HG02885 (cell line): Measurements from ENCODE around the gene ATXN10.

Experiments
- ATAC-seq: cut with Tn5 transposase; IDR thresholded peaks from one replicate; pipeline ENCODE4 v1.9.1; 2021; ENCODE audit warnings: mild to moderate bottlenecking; ENCODE audit not compliant: unreplicated experiment, poor library complexity

Gene ATXN10

DNA sequence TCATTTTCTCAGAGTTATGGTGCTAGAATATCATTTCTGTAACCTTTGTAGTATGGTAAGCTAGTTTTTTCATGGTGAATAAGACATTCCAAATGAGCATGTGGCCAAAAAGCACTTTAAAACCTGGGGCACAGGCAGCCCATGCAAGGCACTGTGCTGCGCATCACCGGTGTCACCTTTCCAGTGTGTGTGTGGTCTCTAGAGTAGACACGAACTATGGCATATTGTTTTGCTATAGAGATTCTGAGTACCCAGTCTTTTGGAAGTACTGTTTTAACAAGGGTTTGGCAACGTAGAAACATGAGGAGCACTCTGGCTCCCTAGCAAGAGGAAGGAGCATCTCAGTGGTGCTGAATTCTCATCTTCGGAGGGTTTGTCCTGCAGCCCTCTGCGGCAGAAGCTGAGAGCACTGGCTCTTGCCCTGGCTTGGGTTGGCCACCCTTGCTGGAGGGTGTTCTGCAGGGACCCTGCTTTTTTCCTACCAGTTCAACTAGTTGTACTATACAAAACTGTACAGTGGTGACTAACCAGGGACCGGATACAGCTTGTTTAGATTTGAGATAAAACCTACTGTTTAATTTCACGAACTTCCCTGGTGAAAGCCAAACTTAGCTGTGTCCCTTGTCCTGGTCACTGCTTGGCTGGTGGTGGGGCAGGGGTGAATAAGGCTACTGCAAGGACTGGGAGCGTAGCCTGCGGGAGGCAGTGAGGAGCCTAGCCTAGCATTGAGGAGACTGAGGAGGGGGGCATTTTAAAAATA lies 135.7 kb downstream of the ATXN10 start:
- no peak for ATAC-seq

DNA sequence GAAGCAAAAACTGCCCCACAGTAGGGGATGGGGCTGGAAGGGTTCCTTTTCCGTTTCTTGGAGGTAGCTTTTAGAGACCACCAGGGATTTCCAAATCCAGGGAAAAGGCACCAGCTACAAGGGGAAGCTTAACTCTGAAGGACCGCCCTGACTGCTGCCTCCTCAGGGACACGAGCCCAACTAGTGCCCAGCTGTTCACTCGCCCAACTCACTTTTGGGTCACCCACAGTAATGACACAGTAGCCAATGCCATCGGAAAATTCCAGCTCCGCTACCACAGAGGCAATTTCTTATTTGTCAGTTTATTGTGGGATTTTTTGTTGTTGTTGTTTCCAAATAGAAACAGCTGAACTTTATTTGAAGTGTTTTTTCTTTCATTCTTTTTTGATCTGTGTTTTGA lies 141.3 kb downstream of the ATXN10 start:
- ATAC-seq: no peak

DNA sequence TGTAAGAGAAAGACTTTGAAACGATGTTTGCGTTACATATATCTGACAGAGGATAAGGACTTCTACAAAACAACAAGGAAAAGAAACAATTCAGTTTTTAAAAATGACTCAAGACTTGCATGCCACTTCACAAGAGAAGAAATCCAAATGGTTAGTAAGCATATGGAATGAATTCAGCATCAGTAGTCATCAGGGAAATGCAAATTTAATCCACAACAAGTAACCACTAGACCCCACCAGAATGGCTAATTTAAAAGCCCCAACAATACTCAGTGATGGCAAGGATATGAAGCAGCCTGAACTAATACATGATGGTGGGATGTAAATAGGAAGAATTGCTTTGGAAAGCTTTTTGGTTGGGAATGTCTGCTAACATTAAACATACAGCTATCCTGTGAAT lies 142.6 kb downstream of the ATXN10 start:
- ATAC-seq: no peak

DNA sequence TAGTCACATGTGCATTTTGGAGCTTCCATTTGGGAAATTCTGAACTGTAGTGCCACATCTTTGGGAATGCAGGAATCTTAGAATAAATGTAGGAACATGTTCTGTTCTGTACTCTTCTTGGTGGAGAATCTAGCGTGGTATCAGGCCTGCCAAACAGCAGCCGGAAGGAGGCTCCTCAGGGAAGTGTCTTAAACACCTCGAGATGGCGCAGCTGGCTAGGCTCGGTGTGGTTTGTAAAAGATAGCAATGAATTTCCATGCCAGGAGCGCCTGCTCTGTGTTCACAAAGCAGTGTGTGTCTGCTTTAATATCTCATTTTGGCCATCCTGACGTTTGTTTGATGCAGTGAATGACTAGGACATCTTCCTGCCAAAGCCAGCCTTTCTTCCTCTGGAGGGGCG lies 145.1 kb downstream of the ATXN10 start:
- no peak for ATAC-seq

DNA sequence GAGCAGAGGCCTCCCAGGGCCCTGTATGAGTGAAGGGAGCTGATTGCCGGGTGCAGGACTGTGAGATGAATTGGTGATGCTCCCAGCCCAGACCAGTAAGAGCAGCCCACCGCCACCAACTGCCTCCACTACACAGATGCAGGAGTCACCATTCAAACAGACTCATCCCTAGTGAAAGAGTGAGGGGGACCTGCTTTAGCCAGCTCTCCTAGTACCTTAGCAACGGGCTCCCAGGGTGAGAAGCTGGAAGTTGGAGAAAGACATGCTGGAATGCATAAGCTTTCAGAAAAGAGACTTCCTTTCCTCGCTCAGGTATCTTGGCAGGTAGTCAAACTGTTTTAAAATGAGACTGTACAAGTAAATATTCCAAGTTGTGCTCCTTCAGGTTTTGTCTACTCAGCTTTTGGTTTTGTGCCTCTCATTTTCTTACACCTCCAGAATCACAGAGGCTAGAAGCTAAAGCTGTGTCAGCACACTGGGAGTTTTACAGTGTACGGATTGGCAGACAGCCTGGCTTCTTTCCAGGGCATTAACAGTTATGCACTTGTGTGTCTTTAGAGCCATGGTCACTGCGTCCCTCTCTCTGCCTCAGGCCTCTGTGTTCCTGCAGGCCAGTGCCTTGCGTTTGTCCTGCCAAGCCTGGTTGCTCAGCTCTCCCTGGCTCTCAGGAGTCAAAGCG lies 146.2 kb downstream of the ATXN10 start:
- no peak for ATAC-seq

DNA sequence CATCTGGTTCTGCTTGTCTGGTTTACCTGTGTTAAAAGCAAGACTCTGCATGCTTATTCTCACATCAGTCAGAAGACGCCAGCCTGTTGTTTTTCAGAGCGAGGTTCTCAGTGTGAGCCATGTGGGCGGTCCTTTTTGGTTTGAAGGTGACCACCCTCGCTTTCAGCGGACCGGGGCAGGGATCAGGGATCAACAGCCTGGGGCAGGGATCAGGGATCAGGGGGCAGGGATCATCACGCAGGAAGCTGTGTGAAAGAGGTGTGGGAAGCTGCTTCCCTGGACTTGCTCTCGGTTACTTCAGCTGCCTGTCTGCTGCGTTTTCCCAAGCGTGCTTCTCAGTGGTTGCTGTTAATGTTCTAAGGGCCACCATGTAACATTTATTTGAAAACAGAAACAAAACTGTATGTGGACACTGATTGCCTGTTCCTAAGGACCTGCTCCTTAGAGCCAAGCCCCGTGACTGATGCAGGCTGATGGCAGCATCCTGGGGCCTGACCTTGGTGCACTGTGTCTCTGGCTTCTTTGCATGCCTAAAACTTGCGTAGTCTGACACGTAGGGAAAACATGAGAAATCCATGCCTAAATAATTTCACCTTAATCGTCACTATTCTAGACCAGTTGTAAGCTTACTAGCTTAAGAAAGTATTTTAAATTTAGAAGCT lies 146.9 kb downstream of the ATXN10 start:
- ATAC-seq: no peak

DNA sequence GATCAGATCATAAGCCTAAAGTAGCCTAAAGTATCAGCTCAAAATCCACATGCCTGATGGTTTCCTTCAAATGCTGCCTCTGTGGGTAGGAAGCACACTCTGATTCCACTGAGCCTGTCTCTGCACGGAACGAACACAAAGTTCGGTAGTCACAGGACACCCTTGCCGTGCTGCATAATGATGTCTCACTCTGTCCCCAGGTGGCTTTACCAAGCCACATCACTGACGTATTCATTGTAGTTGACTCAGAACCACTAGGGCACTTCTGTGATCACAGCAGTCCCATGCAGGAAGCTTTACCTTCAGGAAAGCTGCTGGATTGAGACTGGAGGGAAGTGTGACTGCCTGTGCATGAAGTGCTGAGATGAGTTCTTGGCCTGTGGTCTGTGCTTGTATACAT lies 147.7 kb downstream of the ATXN10 start:
- no peak for ATAC-seq

DNA sequence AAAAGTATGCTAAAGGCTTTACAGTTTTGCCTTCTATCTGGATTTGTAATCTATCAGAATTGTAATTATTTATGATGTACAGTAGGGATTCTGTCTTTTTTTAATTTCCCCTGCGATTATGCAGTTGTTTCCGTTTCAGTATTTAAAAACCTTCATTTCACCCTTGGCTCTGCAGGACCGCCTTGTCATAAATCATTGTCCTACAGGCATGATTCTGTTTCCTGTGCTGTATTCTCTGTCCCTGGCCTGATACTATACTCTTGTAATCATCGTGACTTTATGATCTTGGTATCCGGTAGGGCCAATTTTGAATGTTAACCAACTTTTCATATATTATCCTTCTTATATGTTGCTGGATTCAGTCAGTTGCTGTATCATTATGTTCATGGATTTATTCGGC lies 151.7 kb downstream of the ATXN10 start:
- ATAC-seq: no peak

DNA sequence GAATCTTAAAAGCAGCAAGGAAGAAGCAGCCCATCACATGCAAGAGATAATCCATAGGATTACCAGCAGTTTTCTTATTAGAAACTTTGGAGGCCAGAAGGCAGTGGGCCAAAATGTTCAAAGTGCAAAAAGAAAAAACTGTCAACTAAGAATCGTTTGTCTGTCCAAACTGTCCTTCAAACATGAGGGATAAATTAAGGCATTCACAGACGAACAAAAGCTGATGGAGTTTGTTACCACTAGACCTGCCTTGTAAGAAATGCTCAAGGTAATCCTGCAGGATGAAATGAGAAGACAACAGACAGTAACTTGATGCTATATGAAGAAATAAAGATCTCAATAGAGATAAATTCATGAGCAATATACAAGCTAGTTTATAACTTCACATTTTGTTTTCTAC lies 154.9 kb downstream of the ATXN10 start:
- ATAC-seq: no peak

DNA sequence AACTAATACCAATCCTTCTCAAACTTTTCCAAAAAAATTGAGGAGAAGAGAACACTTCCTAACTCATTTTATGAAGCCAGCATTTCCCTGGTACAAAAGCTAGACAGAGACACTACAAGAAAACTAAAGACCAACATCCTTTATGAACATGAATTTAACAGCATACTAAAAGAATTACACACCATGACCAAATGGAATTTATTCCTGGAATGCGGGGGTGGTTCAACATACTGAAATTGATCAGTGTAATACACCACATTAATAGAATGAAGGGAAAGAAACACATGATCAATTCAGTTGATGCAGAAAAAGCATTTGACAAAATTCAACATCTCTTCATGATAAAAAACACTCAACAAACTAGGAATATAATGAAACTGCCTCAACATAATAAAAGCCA lies 157.2 kb downstream of the ATXN10 start:
- no peak for ATAC-seq

DNA sequence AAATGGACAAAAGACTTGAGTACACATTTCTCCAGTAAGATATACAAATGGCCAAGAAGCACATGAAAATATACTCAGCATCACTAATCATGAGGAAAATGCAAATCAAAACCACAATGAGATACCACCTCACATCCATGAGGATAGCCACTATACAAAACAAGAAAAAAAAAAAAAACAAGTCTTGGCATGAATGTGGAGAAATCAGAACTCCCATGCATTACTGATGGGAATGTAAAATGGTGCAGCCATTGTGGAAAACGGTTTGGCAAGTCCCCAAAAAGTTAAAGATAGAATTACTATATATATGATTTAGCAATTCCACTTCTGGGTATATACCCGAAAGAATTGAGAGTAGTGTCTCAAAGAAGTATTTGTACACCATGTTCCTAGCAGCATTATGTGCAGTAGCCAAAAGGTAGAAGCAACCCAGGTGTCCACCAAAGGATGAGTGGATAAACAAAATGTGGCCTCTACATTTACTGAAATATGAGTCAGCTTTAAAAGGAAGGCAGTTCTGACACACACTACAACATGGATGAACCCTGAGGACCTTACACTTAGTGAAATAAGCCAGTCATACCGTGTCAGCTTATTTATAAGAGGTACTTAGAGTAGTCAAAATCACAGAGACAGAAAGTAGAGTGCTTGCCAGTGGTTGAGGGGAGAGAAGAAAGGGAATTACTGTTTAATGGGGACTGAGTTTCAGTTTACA lies 159.1 kb downstream of the ATXN10 start:
- ATAC-seq: no peak

DNA sequence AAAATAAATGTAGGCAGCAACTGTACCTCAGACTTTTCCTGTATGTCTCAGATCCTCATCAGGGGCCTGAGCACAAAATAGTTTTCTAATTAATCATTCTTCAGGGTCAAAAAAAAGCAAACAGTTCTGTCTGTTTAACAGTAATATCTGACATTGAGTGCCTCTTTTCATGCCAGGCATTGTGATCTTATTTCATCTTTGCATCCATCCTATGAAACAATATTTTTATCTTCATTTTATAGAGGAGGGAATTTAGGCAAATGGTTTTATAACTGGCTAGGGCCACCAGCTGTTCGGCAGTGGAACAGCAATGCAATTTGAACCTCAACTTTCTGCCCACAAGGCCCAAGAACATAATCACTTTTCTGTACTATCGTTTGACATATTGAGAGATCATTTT lies 159.8 kb downstream of the ATXN10 start:
- no peak for ATAC-seq

DNA sequence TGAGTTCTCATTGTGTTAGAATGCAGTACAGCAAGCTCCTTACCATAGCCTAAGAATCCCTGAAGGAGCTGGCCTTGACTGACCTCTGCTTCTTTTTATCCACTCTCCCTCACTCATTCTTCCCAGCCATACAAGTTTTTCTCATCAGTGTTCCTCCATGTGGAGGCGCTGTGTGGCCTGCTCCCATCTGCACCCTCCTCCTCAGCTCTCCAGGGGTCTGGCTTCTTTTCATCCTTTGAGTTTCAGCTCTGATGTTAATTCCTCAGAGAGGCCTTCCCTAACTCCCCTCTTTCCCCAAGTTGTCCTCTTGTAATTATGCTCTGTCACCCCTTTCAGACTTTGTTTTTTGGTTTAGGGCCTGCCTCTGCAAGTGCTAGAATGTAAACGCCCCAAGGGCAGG lies 160.5 kb downstream of the ATXN10 start:
- ATAC-seq: no peak

DNA sequence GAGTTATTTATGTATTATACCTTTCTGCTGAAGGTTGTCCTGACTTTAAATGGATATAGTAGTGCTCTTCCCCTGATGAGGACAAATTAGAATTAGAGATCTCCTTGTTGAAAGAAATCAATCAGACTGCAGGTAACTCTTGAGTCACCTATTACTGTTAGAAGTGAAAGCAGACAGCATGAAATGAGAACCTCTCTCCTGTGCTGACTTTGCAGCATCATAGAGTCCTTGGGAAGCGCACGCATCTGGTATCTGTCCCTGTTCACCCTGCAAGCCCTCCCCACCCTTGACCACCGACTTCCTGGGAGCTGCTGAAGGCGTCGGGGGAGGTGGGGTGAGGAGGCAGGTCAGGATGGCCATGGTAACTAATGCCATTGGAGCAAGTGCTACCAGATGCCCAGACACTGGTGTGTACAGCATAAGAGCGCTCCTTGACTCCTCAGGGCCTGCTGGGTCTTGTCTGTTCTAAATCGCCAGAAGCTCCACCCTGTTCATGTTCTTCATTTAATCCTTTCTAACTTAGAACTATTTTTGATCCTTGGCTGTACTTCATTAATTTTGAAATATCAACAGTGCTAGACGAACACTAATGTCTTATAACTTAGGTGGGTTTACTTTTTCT lies 161.4 kb downstream of the ATXN10 start:
- ATAC-seq: no peak

DNA sequence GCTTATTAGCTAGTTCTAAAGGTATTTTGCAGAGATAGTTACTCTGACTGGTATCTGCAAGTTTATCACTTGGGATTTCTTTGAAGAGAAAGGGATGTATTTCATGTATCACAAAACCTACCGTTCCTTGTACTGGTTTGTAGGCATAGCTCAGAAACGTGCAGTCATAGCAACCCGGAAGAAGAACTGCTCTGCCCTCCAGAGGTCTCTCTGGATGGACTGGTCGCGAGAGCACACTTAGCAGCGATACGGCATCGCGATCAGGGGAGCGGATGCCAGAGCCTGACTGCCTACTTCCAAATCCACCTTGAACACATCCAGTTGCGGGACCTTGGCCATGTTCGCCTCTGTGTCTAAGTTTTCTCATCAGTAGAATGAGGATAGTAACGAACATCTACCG lies 162.0 kb downstream of the ATXN10 start:
- ATAC-seq: no peak

DNA sequence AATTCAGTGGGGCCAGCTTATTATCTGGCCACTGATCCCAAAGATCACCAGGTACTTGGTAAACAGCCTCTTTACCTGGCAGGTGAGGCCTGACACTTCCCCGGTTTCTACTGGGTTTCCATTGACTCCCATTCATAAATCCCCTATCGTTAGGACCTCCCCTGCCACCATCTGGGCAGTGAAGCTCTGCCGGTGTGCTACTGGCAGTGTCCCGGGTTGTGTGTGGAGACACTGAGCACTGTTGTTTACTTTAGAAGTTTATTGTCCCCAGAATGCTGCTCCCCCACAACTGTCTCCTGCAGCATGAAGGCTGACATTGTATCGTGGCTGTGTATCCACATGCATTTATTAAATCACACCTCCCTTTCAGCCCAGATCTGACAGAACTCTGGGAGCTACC lies 162.6 kb downstream of the ATXN10 start:
- ATAC-seq: no peak

DNA sequence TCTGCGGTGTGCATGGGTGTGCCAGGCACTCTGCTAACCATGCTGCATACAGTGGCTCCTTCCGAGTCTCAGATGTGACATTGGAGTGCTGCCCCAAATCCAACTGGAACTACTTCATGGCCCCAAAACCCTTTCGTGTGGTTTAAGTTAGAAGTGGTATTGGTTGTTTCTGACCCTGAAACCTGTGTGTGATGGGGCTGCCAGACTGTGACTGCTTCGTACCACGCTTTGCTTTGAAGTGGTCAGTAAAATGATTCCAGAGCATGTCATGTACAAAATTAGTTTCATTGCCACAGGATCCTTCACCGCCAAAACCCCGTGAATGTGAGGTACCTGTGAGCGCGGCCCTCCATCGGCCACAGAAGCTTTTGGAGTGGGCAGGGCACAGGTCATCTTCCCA lies 163.2 kb downstream of the ATXN10 start:
- ATAC-seq: no peak

DNA sequence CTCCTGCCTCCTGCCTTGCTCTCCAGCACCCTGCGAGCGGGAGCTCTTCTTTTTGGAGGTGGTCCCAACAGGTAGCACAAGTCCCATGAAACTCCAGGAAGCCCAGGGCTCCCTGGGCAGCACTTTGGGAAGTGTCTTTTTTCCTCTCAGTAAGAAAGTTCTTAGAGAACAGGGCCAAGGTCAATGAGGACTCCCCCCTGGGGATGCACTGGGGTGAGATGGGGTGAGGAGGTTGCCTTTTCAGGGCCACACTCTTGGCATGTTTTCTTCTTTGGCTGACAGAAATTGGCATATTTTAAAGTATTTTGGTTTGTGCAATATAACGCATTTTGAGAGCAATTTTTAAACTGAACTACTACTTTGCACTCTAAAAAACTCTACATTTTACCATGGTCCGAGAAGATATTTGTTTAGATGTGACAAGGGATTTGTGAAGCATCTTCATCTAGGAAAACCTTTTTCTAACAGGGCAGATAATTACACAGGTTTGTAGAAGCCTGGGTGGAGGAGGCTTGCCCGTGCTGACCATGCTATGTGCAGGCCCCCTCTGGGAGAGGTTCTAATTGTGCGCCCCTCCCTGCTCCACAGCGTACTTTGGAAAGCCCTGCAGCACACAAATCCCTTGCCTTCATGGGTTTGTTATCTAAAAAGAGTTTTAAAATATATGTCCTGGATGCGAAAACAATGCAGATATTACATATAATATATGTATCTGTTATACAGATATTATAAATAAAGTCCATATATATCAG lies 165.0 kb downstream of the ATXN10 start:
- ATAC-seq: no peak

DNA sequence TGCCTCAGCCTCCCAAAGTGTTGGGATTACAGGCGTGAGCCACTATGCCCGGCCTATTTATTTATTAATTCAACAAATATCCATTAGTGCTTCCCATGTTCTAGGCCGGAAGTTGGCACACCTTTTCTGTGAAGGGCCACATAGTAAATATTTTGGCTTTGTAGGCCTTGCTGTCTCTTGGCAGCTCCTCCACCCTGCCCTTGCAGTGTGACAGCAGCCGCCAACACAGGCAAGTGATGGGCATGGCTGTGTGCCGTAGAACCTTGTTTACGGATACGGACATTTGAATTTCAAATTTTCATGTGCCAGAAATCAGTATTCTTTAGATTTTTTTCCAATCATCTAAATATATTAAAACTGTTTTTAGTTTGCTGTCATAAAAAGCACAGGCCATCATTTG lies 165.9 kb downstream of the ATXN10 start:
- no peak for ATAC-seq

DNA sequence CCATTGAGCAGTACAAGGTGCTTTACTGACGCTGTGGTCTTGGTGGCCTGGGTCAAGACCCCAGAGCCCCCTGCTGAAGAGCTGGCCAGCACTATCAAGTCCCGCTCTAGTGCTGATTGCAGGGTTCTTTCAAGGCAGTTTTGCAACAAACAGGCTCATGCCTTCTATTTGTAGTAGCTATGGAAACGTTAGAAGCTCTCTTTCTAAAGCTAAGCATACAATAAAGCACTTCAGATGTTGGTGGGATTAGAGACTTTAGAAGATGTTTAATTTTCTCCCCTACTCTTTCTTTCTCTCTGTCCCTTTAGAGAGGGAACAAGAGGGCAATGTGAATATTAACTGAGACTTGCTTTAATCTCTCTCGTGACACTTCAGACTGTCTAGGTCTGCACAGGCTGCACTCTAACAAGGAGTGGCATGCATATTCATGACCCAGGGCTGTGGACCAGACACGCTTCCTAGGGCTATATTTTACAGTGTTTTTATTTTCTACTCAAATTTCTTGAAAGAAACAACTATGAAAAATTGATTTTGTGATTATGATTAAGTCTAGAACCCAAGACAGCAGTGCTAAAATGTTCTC lies 166.8 kb downstream of the ATXN10 start:
- ATAC-seq: no peak
